HFFc6 (cell line): ENCODE results near the gene HRAS. TPM values are rescaled to one million over a fixed set of nuclear protein-coding genes. Genes with fewer than 3 reads are reported as not detected.

ENCODE experiments used
- DNase-seq: peaks from one replicate; pipeline ENCODE4 v3.0.0-alpha.2; 2018
- H3K27ac Mint-ChIP-seq: 2 replicates; pipeline ENCODE4 v1.8.0; 2020; ENCODE audit warnings: mild to moderate bottlenecking, mixed read lengths
- H3K27me3 Mint-ChIP-seq: 2 replicates; pipeline ENCODE4 v1.8.0; 2021; ENCODE audit warnings: mild to moderate bottlenecking, moderate library complexity, mixed read lengths; ENCODE audit not compliant: insufficient read depth
- H3K36me3 Mint-ChIP-seq: 2 replicates; pipeline ENCODE4 v1.8.0; 2021; ENCODE audit warnings: low read depth, mixed read lengths
- H3K4me1 Mint-ChIP-seq: 2 replicates; pipeline ENCODE4 v1.8.0; 2020; ENCODE audit warnings: low read depth, mixed read lengths
- H3K4me3 Mint-ChIP-seq: 2 replicates; pipeline ENCODE4 v1.8.0; 2020; ENCODE audit warnings: mild to moderate bottlenecking, moderate library complexity, mixed read lengths
- H3K9me3 Mint-ChIP-seq: 2 replicates; pipeline ENCODE4 v1.8.0; 2020; ENCODE audit warnings: mild to moderate bottlenecking, mixed read lengths
- total RNA-seq, 6 experiments: library from RNA; stranded (reverse); fragmentation: NEBNext Ultra II Directional; extraction: Animal tissue kit (Norgen Biotek cat#: 25700); gene quantifications; 2 replicates in 1 of 6; 3 replicates in 5 of 6; pipeline ENCODE4 v1.2.3, GENCODE V29; 2021
- TF ChIP-seq, protein P1 (sequence below): fragments of 200-600 bp; sonication (generic); IDR thresholded peaks from 2 replicates; pipeline ENCODE4 v1.5.0; 2021; ENCODE audit warnings: antibody characterized with exemption, mild to moderate bottlenecking

Gene HRAS
- total RNA-seq, 6 experiments from 2014 or later: 102 to 125 (median 107) TPM

GRCh38 chr11:560305-561147, 25.1 kb upstream of the HRAS start, which contains the start of the genes LMNTD2 and RASSF7:
Gene LMNTD2 (minus strand): TSS chr11:560738. CDS start chr11:560716, 22 bp downstream.
Gene RASSF7 (plus strand): TSS chr11:560970. CDS start chr11:561769, 799 bp downstream.
- H3K27ac Mint-ChIP-seq: peak within 1 kb of the TSS; percentile 43; the same call in 1 of the 2 replicates
- H3K4me3 Mint-ChIP-seq: peak within 1 kb of the TSS; percentile 88
- peaks cover 10% of the 10 kb centered on the region for H3K27me3 Mint-ChIP-seq
- DNase-seq: peak; percentile 56
- no peaks in the 10 kb centered on the region for H3K4me1 Mint-ChIP-seq
- TF ChIP-seq, protein P1, sequence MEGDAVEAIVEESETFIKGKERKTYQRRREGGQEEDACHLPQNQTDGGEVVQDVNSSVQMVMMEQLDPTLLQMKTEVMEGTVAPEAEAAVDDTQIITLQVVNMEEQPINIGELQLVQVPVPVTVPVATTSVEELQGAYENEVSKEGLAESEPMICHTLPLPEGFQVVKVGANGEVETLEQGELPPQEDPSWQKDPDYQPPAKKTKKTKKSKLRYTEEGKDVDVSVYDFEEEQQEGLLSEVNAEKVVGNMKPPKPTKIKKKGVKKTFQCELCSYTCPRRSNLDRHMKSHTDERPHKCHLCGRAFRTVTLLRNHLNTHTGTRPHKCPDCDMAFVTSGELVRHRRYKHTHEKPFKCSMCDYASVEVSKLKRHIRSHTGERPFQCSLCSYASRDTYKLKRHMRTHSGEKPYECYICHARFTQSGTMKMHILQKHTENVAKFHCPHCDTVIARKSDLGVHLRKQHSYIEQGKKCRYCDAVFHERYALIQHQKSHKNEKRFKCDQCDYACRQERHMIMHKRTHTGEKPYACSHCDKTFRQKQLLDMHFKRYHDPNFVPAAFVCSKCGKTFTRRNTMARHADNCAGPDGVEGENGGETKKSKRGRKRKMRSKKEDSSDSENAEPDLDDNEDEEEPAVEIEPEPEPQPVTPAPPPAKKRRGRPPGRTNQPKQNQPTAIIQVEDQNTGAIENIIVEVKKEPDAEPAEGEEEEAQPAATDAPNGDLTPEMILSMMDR: no peak
- H3K9me3 Mint-ChIP-seq: no peaks in the 10 kb centered on the region
- no peaks in the 10 kb centered on the region for H3K36me3 Mint-ChIP-seq

DNA sequence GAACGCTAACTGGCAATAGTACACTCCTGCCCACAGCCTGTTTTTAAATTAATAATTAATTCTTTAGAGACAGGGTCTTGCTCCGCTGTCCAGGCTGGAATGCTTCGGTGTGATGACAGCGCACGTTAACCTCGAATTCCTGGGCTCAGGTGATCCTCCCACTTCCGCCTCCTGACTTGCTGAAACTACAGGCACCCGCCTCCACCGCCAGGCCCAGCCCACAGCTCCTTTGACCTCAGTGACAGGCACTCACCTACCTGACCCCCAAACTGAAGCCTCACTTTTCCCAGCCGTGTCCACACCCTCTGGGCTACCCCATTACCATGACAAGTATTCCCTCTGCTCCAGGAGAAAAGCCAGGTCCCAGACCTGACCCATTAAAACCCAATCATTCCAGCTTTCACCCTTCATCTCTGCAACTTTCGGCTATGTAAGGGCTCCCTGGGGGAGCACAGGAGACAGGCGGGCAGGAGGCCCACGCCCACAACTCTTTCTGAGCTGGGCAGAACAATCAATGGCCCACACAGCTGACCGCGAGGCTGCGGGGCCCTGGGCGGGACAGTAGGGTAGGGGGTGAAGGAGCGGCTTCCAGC, 24.4 kb upstream of the HRAS start:
- Mint-ChIP-seq H3K4me1 (no peaks in the 10 kb centered on the region), H3K36me3 (no peaks in the 10 kb centered on the region), H3K4me3 (peak overlapping the region; percentile 64), H3K27me3 (peaks cover 10% of the 10 kb centered on the region), H3K9me3 (no peaks in the 10 kb centered on the region), H3K27ac (no peak overlapping the region)
- TF ChIP-seq, protein P1: no peak
- no peak for DNase-seq

- H3K27ac Mint-ChIP-seq: no peak overlapping the region
- TF ChIP-seq, protein P1: peak; percentile 24; the same call in 1 of the 2 replicates
- H3K4me3 Mint-ChIP-seq: no peak overlapping the region
- H3K36me3 Mint-ChIP-seq: no peaks in the 10 kb centered on the region
- H3K9me3 Mint-ChIP-seq: no peaks in the 10 kb centered on the region
- no peak for DNase-seq
- peaks cover 10% of the 10 kb centered on the region for H3K27me3 Mint-ChIP-seq
- H3K4me1 Mint-ChIP-seq: no peaks in the 10 kb centered on the region
Observed at GRCh38 chr11:559020-559620, 23.7 kb upstream of the HRAS start.

- no peak overlapping the region for H3K4me3 Mint-ChIP-seq
- no peak overlapping the region for H3K27ac Mint-ChIP-seq
- H3K4me1 Mint-ChIP-seq: no peaks in the 10 kb centered on the region
- TF ChIP-seq, protein P1: no peak
- H3K36me3 Mint-ChIP-seq: no peaks in the 10 kb centered on the region
- peaks cover 10% of the 10 kb centered on the region for H3K27me3 Mint-ChIP-seq
- no peak for DNase-seq
- no peaks in the 10 kb centered on the region for H3K9me3 Mint-ChIP-seq
Observed at GRCh38 chr11:558503-558902, 23.1 kb upstream of the HRAS start.

DNA sequence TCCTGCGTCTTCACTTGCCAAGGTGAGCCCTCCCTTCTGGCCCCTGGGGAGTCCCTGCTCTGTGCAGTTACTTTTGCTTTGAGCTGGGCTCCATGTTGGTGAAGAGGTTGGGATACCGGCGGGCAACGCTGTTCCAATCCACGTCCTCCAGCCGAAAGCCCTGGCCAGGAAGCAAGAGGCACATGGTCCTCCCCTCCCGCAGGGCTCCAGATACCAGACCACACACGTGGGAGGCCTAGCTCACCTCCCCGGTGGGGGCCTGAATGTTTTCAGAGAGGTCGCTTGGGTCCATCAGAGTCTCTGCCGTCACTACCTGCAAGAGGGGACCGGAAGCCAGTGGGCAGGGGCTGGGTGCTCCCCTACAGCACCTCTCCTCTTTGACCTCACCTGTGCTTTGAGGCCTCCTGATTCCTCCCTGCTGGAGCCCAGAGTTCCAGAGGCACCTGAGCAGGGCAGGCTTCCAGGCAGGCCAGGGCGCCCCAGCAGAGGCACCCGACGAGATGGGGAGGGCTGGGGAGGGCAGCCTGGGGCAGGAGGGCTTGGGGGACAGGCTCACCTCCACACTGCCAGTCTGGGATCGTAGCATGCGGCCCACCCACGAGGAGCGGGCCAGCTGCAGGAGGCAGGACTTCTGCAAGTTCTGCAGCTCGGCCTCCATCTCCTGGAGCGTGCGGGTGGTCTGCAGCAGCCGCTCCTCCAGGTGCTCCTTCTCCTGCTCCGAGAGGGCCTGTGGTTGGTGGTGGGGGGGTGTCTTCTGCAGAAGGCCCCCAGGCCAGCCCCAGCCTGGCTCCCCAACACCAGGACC, 22.2 kb upstream of the HRAS start:
- H3K36me3 Mint-ChIP-seq: no peaks in the 10 kb centered on the region
- H3K27ac Mint-ChIP-seq: no peak overlapping the region
- no peak for DNase-seq
- no peaks in the 10 kb centered on the region for H3K4me1 Mint-ChIP-seq
- no peaks in the 10 kb centered on the region for H3K9me3 Mint-ChIP-seq
- H3K4me3 Mint-ChIP-seq: no peak overlapping the region
- H3K27me3 Mint-ChIP-seq: peaks cover 10% of the 10 kb centered on the region
- TF ChIP-seq, protein P1: no peak
